HepG2 (cell line): ENCODE data around the gene ACSF3. TPM values are rescaled to one million over a fixed set of nuclear protein-coding genes. Genes with fewer than 3 reads are reported as not detected.

ENCODE experiments used
- BHLHE40 ChIP-seq: IDR thresholded peaks from 2 replicates; pipeline ENCODE4 v1.6.1; 2011; ENCODE audit warnings: low read length, improper control_type of control experiment
- HNRNPK ChIP-seq: fragments of 200-400 bp; formaldehyde crosslinking; IDR thresholded peaks from 2 replicates; pipeline ENCODE4 v1.6.1; 2018; ENCODE audit warnings: low read length, low read depth, moderate library complexity, mild to moderate bottlenecking; ENCODE audit not compliant: poor library complexity, severe bottlenecking
- NFE2 ChIP-seq: sonication (generic); formaldehyde crosslinking; IDR thresholded peaks from 2 replicates; pipeline ENCODE4 v1.4.0; 2020; ENCODE audit warnings: missing genetic modification reagents
- NPAS2 ChIP-seq: sonication (generic); formaldehyde crosslinking; IDR thresholded peaks from 2 replicates; pipeline ENCODE4 v1.8.0; 2022; ENCODE audit warnings: mild to moderate bottlenecking, missing genetic modification reagents, borderline replicate concordance
- TEF ChIP-seq: sonication (generic); formaldehyde crosslinking; IDR thresholded peaks from 2 replicates; pipeline ENCODE4 v1.5.0; 2020; ENCODE audit warnings: missing genetic modification reagents
- ZMYM3 ChIP-seq: sonication (generic); formaldehyde crosslinking; IDR thresholded peaks from 2 replicates; pipeline ENCODE4 v1.5.1; 2020; ENCODE audit warnings: mild to moderate bottlenecking, missing genetic modification reagents
- ZMYM4 ChIP-seq: sonication (generic); formaldehyde crosslinking; IDR thresholded peaks from 2 replicates; pipeline ENCODE4 v1.8.1; 2023; ENCODE audit warnings: mild to moderate bottlenecking, missing genetic modification reagents
- ZNF205 ChIP-seq: IDR thresholded peaks from 2 replicates; pipeline ENCODE4 v1.6.1; 2018; ENCODE audit warnings: missing biosample characterization, missing genetic modification reagents
- ZNF276 ChIP-seq: sonication (generic); formaldehyde crosslinking; IDR thresholded peaks from 2 replicates; pipeline ENCODE4 v1.4.0; 2020; ENCODE audit warnings: mild to moderate bottlenecking, low read depth, missing genetic modification reagents
- ZNF354B ChIP-seq: sonication (generic); formaldehyde crosslinking; IDR thresholded peaks from 2 replicates; pipeline ENCODE4 v1.8.0; 2022; ENCODE audit warnings: mild to moderate bottlenecking, missing genetic modification reagents
- ZNF710 ChIP-seq: sonication (generic); formaldehyde crosslinking; IDR thresholded peaks from 2 replicates; pipeline ENCODE4 v1.5.0; 2020; ENCODE audit warnings: mild to moderate bottlenecking, missing genetic modification reagents, borderline replicate concordance
- ZNF776 ChIP-seq: sonication (generic); formaldehyde crosslinking; IDR thresholded peaks from 2 replicates; pipeline ENCODE4 v1.4.0; 2020; ENCODE audit warnings: mild to moderate bottlenecking, missing genetic modification reagents
- ZNF782 ChIP-seq: sonication (generic); formaldehyde crosslinking; IDR thresholded peaks from 2 replicates; pipeline ENCODE4 v1.4.0; 2020; ENCODE audit warnings: missing genetic modification reagents, mild to moderate bottlenecking, borderline replicate concordance
- ZSCAN12 ChIP-seq: sonication (generic); formaldehyde crosslinking; IDR thresholded peaks from 2 replicates; pipeline ENCODE4 v1.9.0; 2021; ENCODE audit warnings: mild to moderate bottlenecking, missing genetic modification reagents
- polyA plus RNA-seq, 8 experiments: library from polyadenylated mRNA; depleted of rRNA in 3 of 8; stranded (reverse) in 7 of 8; unstranded in 1 of 8; fragments of >200 nt; fragmentation: Illumina TruSeq in 4 of 8; extraction: Trizol in 4 of 8; gene quantifications; 2 replicates each; pipeline versions ENCODE4 v1.2.1 to v1.2.3, GENCODE V29; 2011 to 2016; ENCODE audit warnings: low read depth in 4 of 8, missing spikeins in 1 of 8, mixed read lengths in 1 of 8; ENCODE audit not compliant: insufficient read depth in 1 of 8
- total RNA-seq, 5 experiments: library from RNA; depleted of rRNA; stranded (reverse); fragments of >200 nt; fragmentation: Illumina TruSeq; extraction: Trizol; gene quantifications; 2 replicates each; pipeline ENCODE4 v1.2.3, GENCODE V29; 2016; ENCODE audit warnings: low read depth in 1 of 5
- TF ChIP-seq, protein P1 (sequence below): sonication (generic); formaldehyde crosslinking; IDR thresholded peaks from 2 replicates; pipeline ENCODE4 v1.5.0; 2020; ENCODE audit warnings: missing genetic modification reagents, mild to moderate bottlenecking, borderline replicate concordance
- TF ChIP-seq, protein P2 (sequence below): sonication (generic); formaldehyde crosslinking; IDR thresholded peaks from 2 replicates; pipeline ENCODE4 v1.9.0; 2022; ENCODE audit warnings: missing genetic modification reagents, mild to moderate bottlenecking, borderline replicate concordance
- TF ChIP-seq, protein P3 (sequence below): sonication (generic); formaldehyde crosslinking; IDR thresholded peaks from 2 replicates; pipeline ENCODE4 v1.4.0; 2020; ENCODE audit warnings: missing genetic modification reagents
- TF ChIP-seq, protein P4 (sequence below): IDR thresholded peaks from 2 replicates; pipeline ENCODE4 v1.6.1; 2016; ENCODE audit warnings: missing compliant biosample characterization, missing genetic modification reagents, borderline replicate concordance

Gene ACSF3
- total and polyA plus RNA-seq, 2 of the 13 experiments (the other 11 are each of a cell fraction or from before 2014, with no cell fraction given) = 14.9 to 30.6 TPM

DNA sequence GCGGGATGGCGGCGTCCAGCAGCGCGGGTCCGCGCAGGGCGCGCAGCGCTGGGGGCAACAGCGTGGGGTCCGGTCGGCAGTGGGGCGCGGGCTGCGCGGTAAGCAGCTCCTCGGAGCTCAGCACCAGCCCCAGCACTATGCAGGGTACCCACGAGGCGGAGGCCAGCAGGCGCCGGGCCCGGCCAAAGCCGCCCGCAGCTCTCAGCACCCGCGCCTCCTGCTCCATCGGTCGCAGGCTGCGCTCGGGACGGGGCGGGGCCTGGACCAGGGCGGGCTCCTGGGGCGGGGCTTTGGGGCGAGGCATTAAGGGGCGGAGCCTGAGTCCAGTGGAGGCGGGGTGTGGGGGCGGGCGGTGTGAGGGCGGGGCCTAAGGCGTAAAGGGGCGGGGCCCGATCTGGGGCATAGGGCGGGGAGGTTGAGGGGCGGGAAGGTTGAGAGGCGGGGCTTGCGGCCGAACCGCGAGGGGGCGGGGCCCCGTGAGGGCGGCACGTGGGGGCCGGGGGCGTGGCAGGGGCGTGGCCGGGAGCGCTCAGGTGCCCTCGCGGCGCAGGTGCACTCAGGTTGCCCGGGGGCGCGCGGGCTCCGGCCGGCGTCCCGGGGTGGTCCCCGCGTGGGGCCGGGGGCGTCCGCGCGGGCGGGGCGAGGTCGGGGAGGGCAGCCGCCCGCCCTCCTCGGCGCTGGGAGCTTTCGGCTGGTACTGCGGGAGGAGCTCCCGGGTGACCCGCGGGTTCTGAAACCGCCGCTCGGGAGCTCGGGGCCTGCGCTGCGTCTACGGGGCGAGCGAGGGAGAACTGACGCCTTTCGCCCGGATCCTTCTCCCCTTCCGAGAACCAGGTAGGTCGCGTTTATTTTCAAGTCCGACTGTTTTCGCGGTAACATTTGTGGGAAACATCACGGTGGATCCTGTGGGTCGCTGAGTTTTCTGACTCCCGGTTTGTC, 108.1 kb downstream of the ACSF3 start (continued):
- TF ChIP-seq, protein P1, sequence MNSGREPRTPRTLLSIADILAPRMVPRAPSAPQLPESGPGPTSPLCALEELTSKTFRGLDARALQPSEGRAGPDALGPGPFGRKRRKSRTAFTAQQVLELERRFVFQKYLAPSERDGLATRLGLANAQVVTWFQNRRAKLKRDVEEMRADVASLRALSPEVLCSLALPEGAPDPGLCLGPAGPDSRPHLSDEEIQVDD = no peak
- no peak; the same call in 1 of the 2 replicates for TF ChIP-seq ZNF776 (CRISPR knock-in tag)
- TF ChIP-seq, protein P2, sequence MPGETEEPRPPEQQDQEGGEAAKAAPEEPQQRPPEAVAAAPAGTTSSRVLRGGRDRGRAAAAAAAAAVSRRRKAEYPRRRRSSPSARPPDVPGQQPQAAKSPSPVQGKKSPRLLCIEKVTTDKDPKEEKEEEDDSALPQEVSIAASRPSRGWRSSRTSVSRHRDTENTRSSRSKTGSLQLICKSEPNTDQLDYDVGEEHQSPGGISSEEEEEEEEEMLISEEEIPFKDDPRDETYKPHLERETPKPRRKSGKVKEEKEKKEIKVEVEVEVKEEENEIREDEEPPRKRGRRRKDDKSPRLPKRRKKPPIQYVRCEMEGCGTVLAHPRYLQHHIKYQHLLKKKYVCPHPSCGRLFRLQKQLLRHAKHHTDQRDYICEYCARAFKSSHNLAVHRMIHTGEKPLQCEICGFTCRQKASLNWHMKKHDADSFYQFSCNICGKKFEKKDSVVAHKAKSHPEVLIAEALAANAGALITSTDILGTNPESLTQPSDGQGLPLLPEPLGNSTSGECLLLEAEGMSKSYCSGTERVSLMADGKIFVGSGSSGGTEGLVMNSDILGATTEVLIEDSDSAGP (CRISPR knock-in tag) = peak; percentile 20; the same call in 1 of the 2 replicates
- TF ChIP-seq NPAS2 (CRISPR knock-in tag) = no peak
- TF ChIP-seq HNRNPK = peak; percentile 47
- no peak for TF ChIP-seq ZNF710 (CRISPR knock-in tag)
- no peak for TF ChIP-seq ZNF782 (CRISPR knock-in tag)
- TF ChIP-seq, protein P3, sequence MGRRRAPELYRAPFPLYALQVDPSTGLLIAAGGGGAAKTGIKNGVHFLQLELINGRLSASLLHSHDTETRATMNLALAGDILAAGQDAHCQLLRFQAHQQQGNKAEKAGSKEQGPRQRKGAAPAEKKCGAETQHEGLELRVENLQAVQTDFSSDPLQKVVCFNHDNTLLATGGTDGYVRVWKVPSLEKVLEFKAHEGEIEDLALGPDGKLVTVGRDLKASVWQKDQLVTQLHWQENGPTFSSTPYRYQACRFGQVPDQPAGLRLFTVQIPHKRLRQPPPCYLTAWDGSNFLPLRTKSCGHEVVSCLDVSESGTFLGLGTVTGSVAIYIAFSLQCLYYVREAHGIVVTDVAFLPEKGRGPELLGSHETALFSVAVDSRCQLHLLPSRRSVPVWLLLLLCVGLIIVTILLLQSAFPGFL (CRISPR knock-in tag) = no peak
- TF ChIP-seq NFE2 = no peak
- no peak for TF ChIP-seq ZSCAN12 (CRISPR knock-in tag)
- TF ChIP-seq ZMYM4 (CRISPR knock-in tag) = no peak
- peak; percentile 78 for TF ChIP-seq BHLHE40
- TF ChIP-seq ZMYM3 = no peak
- TF ChIP-seq TEF = no peak
- no peak for TF ChIP-seq ZNF276 (CRISPR knock-in tag)
- no peak for TF ChIP-seq ZNF205 (CRISPR knock-in tag)
- no peak for TF ChIP-seq ZNF354B (CRISPR knock-in tag)
- TF ChIP-seq, protein P4, sequence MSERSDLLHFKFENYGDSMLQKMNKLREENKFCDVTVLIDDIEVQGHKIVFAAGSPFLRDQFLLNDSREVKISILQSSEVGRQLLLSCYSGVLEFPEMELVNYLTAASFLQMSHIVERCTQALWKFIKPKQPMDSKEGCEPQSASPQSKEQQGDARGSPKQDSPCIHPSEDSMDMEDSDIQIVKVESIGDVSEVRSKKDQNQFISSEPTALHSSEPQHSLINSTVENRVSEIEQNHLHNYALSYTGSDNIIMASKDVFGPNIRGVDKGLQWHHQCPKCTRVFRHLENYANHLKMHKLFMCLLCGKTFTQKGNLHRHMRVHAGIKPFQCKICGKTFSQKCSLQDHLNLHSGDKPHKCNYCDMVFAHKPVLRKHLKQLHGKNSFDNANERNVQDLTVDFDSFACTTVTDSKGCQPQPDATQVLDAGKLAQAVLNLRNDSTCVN (CRISPR knock-in tag) = no peak
